Tibial nerve (tissue), 4 donors: Measurements from ENCODE around the gene NELFB.

Experiments used
- CTCF ChIP-seq, 5 experiments: fragments of 200-600 bp in 3 of 5; fragments of 450-650 bp in 2 of 5; sonication (generic) in 3 of 5; IDR thresholded peaks; one replicate each; pipeline ENCODE4 v1.5.1; 2016 to 2019; ENCODE audit warnings: antibody characterized with exemption in 5 of 5, mild to moderate bottlenecking in 3 of 5, moderate library complexity in 2 of 5
- EP300 ChIP-seq, 2 donors: sonication (generic); formaldehyde crosslinking; IDR thresholded peaks; one replicate each; pipeline ENCODE4 v1.6.1; 2017; ENCODE audit warnings: antibody characterized with exemption in 2 of 2, mild to moderate bottlenecking in 1 of 2
- POLR2A ChIP-seq, 2 donors: fragments of 450-650 bp; IDR thresholded peaks; one replicate each; pipeline ENCODE4 v1.6.1; 2017; ENCODE audit warnings: antibody characterized with exemption in 2 of 2, mild to moderate bottlenecking in 2 of 2, moderate library complexity in 2 of 2

DNA sequence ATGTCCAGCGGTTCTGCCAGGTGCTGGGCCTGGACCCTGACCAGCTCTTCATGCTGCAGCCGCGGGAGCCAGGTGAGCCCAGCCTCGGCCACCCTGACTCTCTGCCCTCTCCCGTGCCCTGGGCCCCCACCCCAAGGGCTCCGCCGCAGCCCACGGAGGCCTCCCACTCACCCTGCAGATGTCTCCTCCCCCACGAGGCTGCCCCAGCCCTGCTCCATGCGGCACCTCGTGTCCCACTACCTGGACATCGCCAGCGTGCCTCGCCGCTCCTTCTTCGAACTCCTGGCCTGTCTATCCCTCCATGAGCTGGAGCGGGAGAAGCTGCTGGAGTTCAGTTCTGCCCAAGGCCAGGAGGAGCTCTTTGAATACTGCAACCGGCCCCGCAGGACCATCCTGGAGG, 40.5 kb upstream of the NELFB start:
- TF ChIP-seq CTCF (IDR thresholded peaks at IDR 0.05) (no peak), POLR2A (IDR thresholded peaks at IDR 0.05) (no peak), EP300 (IDR thresholded peaks at IDR 0.05) (no peak)
